Esophagus squamous epithelium (tissue), 4 donors: Measurements from ENCODE around the gene CRACDL.

Experiments used
- CTCF ChIP-seq, 6 experiments: fragments of 450-650 bp in 4 of 6; fragments of 200-600 bp in 2 of 6; sonication (generic) in 2 of 6; IDR thresholded peaks; one replicate each; pipeline ENCODE4 v1.5.1; 2016 to 2019; ENCODE audit warnings: antibody characterized with exemption in 6 of 6, mild to moderate bottlenecking in 4 of 6, moderate library complexity in 4 of 6
- POLR2A ChIP-seq, 4 donors: fragments of 450-650 bp; IDR thresholded peaks; one replicate each; pipeline ENCODE4 v1.6.1; 2017; ENCODE audit warnings: antibody characterized with exemption in 4 of 4, mild to moderate bottlenecking in 4 of 4, moderate library complexity in 3 of 4

DNA sequence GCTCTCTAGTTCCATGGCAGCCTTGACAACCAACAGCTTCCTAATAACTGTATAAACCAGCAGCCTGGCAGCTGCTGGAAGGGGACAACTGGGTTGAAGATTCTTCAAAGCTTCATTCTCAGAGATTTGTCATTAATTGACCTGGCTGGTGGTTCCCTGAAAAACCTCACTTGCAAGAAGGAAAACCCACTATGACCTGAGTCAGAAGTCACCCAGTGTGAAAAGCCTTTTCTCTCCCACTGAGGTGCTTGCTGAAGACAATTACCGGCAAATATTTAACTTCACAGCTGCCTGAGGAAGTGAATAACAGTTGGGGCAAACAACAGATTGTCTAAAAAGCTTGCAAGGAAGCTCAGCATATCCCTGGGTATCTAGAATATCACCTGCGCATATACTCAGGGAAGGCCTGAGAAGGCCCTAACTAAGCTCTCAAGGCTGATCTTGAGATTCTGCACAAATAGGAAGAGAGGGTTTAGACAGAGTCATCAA, 49.9 kb downstream of the CRACDL start:
- TF ChIP-seq CTCF (IDR thresholded peaks at IDR 0.05) (no peak), POLR2A (IDR thresholded peaks at IDR 0.05) (no peak)
